WI38 (cell line): Measurements from ENCODE around the gene WDR76.

ENCODE experiments used
- H3K4me3 ChIP-seq: 2 replicates; pipeline ENCODE4 v1.5.1; 2011; ENCODE audit warnings: low read depth, mild to moderate bottlenecking, control low read depth, low read length
- CTCF ChIP-seq: IDR thresholded peaks from 2 replicates; pipeline ENCODE4 v1.5.1; 2012; ENCODE audit warnings: low read depth, mild to moderate bottlenecking, control low read depth, low read length

WDR76 gene

GRCh38 chr15:43911235-43911781 lies 84.5 kb downstream of the WDR76 start:
- TF ChIP-seq CTCF = no peak

GRCh38 chr15:43912208-43912607 lies 85.4 kb downstream of the WDR76 start:
- no peak for TF ChIP-seq CTCF
- H3K4me3 ChIP-seq = no peak overlapping the region

More at GRCh38 chr15:43911235-43911781, 84.5 kb downstream of the WDR76 start:
- H3K4me3 ChIP-seq = no peak overlapping the region

- no peak for TF ChIP-seq CTCF
- no peak overlapping the region for H3K4me3 ChIP-seq
Observed at GRCh38 chr15:43913026-43913780, 86.4 kb downstream of the WDR76 start.

- TF ChIP-seq CTCF = no peak
- no peak overlapping the region for H3K4me3 ChIP-seq
Observed at GRCh38 chr15:43913941-43914340, 87.1 kb downstream of the WDR76 start.

GRCh38 chr15:43915631-43916325 lies 89.0 kb downstream of the WDR76 start:
- H3K4me3 ChIP-seq = no peak overlapping the region
- no peak for TF ChIP-seq CTCF

- no peak for TF ChIP-seq CTCF
Observed at GRCh38 chr15:43916326-43916660, 89.5 kb downstream of the WDR76 start.

More at GRCh38 chr15:43916326-43916660, 89.5 kb downstream of the WDR76 start:
- H3K4me3 ChIP-seq = no peak overlapping the region
